T-helper 17 cell (primary cell): ENCODE measurements around the gene FGF9. TPM values are rescaled to one million over a fixed set of nuclear protein-coding genes. Genes with fewer than 3 reads are reported as not detected.

ENCODE experiments used
- ATAC-seq: fragments of 150-1000 bp; cut with Tn5 transposase; 2 replicates; pipeline ENCODE4 v1.10.0; 2021; ENCODE audit warnings: mild to moderate bottlenecking, moderate library complexity
- DNase-seq, 3 donors: peaks; one replicate each; pipeline versions ENCODE4 v3.0.0 to v3.0.0-alpha.2; 2020 to 2021
- H3K9me3 ChIP-seq: one replicate; pipeline ENCODE4 v1.7.0; 2013; ENCODE audit warnings: low read length, mild to moderate bottlenecking; ENCODE audit not compliant: control insufficient read depth, poor library complexity, severe bottlenecking
- H3K27ac Mint-ChIP-seq: one replicate; pipeline ENCODE4 v1.8.0; 2022; ENCODE audit warnings: mild to moderate bottlenecking, moderate library complexity, mixed read lengths
- H3K27me3 Mint-ChIP-seq: one replicate; pipeline ENCODE4 v1.8.0; 2022; ENCODE audit warnings: mixed read lengths
- H3K36me3 Mint-ChIP-seq: one replicate; pipeline ENCODE4 v1.8.0; 2022; ENCODE audit warnings: low read depth, mixed read lengths
- H3K4me1 Mint-ChIP-seq: one replicate; pipeline ENCODE4 v1.8.0; 2022; ENCODE audit warnings: mild to moderate bottlenecking, mixed read lengths
- H3K4me3 Mint-ChIP-seq: one replicate; pipeline ENCODE4 v1.8.0; 2022; ENCODE audit warnings: mild to moderate bottlenecking, moderate library complexity, mixed read lengths
- total RNA-seq, 4 donors: library from RNA in 2 of 4; stranded (reverse) in 2 of 4; gene quantifications; one replicate each; pipeline ENCODE4 v1.2.3 and lab custom pipeline; 2022 to 2026

FGF9 gene
- 1 to 10 TPM; 1.1 to 2.1 TPM for total RNA-seq
- total RNA-seq (lab: John Stamatoyannopoulos, UW), result 2.9 to 3.5 reads per million in 2 donors

DNA sequence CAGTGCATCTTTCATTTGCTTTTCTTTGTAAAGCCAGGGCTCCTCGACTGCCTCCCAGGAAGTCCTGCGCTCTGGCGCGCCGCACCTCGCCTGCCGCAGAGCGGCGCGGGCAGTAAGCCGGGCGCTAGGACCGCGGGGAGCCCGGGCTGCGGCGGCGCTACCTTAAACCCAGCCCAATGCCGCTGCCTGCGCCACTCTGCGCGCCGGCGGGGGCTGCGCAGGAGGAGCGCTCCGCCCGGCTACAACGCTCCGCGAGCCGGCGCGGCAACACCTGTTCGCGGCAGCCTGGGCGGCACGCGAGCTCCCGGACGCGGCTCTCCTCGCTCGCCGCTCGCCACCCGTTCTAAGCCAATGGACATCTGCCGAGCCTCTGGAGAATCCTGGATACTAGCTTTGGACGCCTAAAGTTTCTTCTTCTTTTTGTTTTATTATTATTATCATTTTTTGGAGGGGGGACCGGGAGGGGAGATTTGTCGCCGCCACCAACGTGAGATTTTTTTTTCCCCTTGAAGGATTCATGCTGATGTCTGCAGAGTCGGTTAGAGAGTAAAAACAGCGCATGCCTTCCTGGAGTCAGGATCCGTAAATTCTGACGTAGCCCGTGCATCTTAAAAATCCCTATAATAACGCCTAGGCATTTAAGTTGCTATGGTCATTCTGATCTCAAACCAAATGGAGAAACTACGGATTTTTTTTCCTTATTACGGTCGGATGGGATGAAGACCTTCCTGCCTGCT, at the start of gene FGF9:
FGF9 (plus strand) TSS at position 191 of the 737 bp plus-strand sequence. CDS start 840 bp downstream, outside the sequence.
- Mint-ChIP-seq H3K4me1 (peaks cover 35% of the 10 kb centered on the region), H3K4me3 (peak within 1 kb of the TSS; percentile 96), H3K27ac (peak within 1 kb of the TSS; percentile 86), H3K36me3 (peaks cover 2% of the 10 kb centered on the region), H3K27me3 (peaks cover 13% of the 10 kb centered on the region)
- DNase-seq (peak; percentile 76 to 78 (median 76)), ATAC-seq (peak; percentile 81)
- H3K9me3 ChIP-seq, result no peaks in the 10 kb centered on the region

DNA sequence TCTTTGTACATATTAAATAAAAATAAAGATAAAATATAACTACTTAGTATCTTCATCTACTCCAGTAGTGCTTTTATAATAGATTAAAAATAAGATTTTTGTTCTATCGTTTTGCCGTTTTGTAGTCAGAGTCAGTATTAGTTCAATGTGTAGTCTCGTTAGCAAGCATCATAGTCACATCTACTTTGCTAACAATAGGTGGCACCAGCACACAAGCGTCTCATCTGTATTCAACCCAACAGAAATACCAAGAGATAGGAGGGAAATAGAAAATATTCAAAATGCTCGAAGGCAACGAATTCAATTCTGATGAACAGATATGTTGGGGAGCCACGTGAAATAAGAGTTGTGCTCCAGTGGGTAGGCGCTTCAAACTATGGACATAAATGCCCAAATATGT, 45.5 kb upstream of the FGF9 start:
- Mint-ChIP-seq H3K27ac (no peak overlapping the region), H3K27me3 (peaks cover 29% of the 10 kb centered on the region), H3K4me3 (no peak overlapping the region), H3K36me3 (peaks cover 6% of the 10 kb centered on the region), H3K4me1 (peaks cover 4% of the 10 kb centered on the region)
- ATAC-seq, result peak; percentile 57
- DNase-seq, result no peak
- H3K9me3 ChIP-seq, result no peaks in the 10 kb centered on the region

DNA sequence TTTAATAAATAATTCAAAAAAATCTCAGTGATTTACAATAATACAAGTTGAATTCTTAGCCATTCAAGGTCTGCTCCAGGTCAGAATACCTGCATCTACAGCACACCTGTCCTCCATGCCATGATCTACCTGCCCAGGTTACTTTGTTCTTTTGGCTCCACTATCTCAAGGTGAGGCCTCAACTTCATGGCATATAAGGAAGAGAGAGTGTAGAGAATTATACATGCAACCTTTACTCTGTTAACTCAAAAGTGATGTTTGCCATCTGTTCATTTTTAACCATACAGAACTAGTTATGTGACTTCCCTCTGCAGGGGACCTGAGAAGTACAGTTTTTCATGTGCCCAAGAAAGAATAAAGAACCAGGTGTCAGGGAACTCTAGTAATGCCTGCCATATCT, 38.7 kb upstream of the FGF9 start:
- no peak overlapping the region for H3K27ac Mint-ChIP-seq

DNA sequence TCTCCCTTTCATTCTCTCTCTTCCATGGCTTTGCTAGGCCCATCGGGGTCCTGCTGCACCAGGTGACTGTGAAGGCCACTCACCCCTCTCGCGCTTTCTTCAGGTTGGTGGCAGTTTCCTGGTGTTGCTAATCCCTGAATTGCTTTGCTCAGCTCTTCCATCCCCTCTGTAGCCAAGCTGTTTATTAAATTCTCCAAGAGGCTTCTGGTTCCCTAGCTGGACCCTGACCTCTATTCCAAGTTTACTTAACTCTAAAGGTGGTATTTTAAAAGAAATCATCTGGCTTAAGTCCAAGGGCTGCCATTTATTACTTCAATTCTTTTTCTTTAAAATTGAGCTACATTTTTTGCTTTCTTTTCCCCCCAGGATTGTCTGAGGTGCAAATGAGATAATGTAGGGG, 34.2 kb upstream of the FGF9 start:
- Mint-ChIP-seq H3K36me3 (no peaks in the 10 kb centered on the region), H3K4me3 (no peak overlapping the region), H3K27ac (no peak overlapping the region), H3K27me3 (peaks cover 24% of the 10 kb centered on the region), H3K4me1 (peaks cover 3% of the 10 kb centered on the region)
- ATAC-seq, result no peak
- H3K9me3 ChIP-seq, result no peaks in the 10 kb centered on the region
- DNase-seq, result no peak

More for the DNA sequence above, 38.7 kb upstream of the FGF9 start:
- Mint-ChIP-seq H3K27me3 (peaks cover 21% of the 10 kb centered on the region), H3K4me1 (no peaks in the 10 kb centered on the region), H3K36me3 (no peaks in the 10 kb centered on the region), H3K4me3 (no peak overlapping the region)
- no peak for ATAC-seq
- no peak for DNase-seq
- no peaks in the 10 kb centered on the region for H3K9me3 ChIP-seq

DNA sequence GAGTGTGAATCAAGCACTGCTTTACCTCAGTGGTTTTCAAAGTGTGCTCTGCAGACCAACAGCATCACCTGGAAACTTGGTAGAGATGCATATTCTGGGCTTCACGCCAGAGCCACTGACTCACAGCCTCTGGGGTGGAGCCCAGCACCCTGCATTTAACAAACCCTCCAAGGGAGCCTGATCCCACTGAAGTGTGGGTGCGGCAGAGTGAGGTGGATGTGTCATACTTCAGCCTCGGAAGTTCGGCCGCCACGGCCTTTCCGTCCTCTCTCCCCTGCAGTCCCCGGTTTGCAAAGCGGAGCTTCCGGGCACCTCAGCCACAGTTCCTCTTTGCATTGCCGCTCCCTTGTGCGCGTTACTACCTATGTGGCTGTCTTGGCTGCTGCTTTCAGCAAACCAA, 33.6 kb upstream of the FGF9 start:
- H3K27me3 Mint-ChIP-seq, result peaks cover 24% of the 10 kb centered on the region
- no peaks in the 10 kb centered on the region for H3K9me3 ChIP-seq
- ATAC-seq, result peak; percentile 33
- H3K36me3 Mint-ChIP-seq, result no peaks in the 10 kb centered on the region
- no peak for DNase-seq
- H3K27ac Mint-ChIP-seq, result no peak overlapping the region
- H3K4me3 Mint-ChIP-seq, result no peak overlapping the region
- peaks cover 3% of the 10 kb centered on the region for H3K4me1 Mint-ChIP-seq

DNA sequence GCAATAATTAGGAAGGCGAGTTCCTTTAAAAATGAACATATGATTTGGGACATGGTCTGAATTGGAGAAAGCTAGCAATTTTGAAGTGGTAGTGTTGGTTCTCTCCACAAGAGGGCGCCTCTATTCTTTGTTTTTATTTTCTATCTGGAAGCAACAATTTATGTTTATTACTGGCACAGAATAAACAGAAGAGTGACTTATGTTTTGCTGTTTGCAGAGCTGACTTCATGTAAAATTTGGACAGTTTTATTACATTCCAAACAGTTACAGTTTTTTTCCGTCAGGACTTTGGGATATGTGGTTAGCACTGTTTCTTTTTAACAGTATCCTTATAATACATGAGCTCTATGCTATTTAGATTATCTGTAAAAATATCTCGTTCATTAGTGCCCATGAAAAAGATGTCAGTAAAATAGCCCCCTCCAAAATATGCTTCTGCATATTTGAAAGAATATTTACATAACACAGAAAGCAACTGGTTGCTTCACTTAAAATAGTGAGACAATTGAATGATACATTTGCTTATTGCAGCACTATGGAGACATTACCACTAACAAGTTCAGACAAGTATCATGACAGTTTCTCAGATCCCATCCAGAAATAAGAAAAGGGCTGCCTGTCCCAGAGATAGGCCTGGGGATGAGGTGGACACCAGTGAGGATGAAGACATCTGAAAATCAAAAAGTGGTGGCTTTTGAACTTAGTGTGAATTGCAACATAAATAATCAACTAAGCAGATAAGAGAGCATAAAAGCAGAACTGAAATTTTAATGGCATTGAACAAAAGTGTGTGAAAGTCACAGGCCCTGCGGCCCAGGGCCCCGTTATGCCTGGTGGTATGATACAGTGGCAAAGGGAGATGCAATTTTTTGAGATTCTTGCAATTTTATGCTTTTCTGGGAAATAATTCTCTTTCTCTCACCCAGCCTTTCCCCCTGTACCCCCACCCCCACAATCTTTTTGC, 32.3 kb upstream of the FGF9 start:
- Mint-ChIP-seq H3K4me1 (peaks cover 3% of the 10 kb centered on the region), H3K4me3 (no peak overlapping the region), H3K27me3 (peaks cover 24% of the 10 kb centered on the region), H3K27ac (no peak overlapping the region), H3K36me3 (no peaks in the 10 kb centered on the region)
- ATAC-seq (no peak), DNase-seq (no peak)
- H3K9me3 ChIP-seq, result no peaks in the 10 kb centered on the region

DNA sequence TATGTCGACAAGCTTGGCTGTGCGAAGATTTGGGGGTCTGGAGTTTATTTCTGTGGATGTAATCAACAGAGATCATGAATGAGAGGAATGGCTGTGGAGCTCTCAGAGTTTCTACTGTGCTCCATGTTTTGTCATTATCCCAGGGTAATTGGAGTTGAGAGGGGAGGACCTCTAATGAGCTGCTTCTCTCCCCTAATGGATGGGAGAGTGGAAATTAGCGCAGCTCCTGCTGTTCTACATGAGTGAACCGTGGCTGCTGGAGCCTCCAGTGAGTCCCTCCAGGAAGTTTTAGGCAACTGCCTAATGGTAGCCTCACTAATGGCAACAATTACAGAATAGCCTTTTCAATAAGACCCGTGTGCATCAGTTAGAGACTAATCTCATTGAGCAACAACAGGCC, 31.3 kb upstream of the FGF9 start:
- Mint-ChIP-seq H3K4me1 (peaks cover 3% of the 10 kb centered on the region), H3K27me3 (peaks cover 24% of the 10 kb centered on the region), H3K4me3 (no peak overlapping the region), H3K36me3 (no peaks in the 10 kb centered on the region), H3K27ac (no peak overlapping the region)
- no peaks in the 10 kb centered on the region for H3K9me3 ChIP-seq
- ATAC-seq (no peak), DNase-seq (no peak)

DNA sequence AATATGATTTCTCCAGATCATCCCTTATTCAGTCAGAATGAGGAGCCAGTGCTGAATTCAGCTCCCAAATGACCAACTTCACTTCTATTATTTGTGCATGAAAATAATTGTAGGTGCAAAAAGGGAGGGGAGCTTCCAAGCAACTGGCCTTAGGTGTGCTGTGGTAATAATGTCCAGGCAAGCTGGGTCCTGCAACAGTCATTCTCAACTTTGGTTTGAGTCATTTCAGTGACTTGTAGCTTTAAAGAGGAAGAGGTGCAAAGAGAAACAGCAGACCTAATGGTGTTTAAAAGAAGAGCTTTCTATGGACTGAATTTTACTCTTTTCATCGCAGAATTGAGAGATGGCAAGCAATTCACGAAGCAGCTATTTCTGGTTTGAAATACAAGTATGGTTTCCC, 29.2 kb upstream of the FGF9 start:
- Mint-ChIP-seq H3K4me1 (peaks cover 3% of the 10 kb centered on the region), H3K27me3 (peaks cover 14% of the 10 kb centered on the region), H3K4me3 (no peak overlapping the region), H3K36me3 (no peaks in the 10 kb centered on the region), H3K27ac (no peak overlapping the region)
- DNase-seq, result no peak
- no peak for ATAC-seq
- H3K9me3 ChIP-seq, result no peaks in the 10 kb centered on the region

DNA sequence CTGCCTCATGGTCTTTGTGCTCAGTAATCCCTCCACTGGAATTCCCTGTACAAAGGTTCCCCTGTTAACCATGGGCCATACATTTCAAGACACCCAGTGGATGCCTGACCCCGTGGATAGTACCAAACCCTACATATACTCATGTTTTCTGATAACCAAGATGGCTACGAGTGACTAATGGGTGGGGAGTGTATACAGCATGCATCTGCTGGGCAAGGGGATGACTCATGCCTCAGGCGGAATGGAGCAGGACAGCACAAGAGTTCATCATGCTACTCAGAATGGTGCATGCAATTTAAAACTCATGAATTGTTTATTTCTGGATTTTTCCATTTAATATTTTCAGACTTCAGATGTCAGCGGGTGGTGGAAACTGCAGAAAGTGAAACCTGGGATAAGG, 13.3 kb upstream of the FGF9 start:
- Mint-ChIP-seq H3K27me3 (peaks cover 24% of the 10 kb centered on the region), H3K4me1 (no peaks in the 10 kb centered on the region), H3K4me3 (no peak overlapping the region), H3K27ac (no peak overlapping the region), H3K36me3 (peaks cover 2% of the 10 kb centered on the region)
- H3K9me3 ChIP-seq, result no peaks in the 10 kb centered on the region
- no peak for DNase-seq
- ATAC-seq, result no peak

DNA sequence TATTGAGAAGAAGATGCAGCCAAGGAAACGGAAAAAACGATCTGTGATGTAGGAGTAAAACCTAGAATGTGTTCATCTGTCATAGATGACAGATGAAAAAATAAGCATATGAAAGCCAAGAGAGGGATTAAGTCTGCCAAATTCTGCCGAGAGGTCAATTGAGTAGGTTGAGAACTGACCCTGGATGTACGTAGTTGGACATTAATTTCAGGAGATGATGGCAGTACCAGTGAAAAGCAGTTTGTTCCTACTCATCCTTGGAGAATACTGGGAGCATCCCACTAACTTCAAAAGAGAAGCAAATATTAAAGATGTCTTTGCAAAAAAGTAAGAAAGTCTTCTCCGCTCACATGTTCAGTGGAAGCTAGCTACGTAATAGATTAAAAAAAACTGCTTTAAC, 11.8 kb upstream of the FGF9 start:
- no peaks in the 10 kb centered on the region for H3K4me1 Mint-ChIP-seq
- peaks cover 2% of the 10 kb centered on the region for H3K36me3 Mint-ChIP-seq
- DNase-seq (no peak), ATAC-seq (no peak)
- no peak overlapping the region for H3K27ac Mint-ChIP-seq
- peaks cover 22% of the 10 kb centered on the region for H3K27me3 Mint-ChIP-seq
- no peaks in the 10 kb centered on the region for H3K9me3 ChIP-seq
- H3K4me3 Mint-ChIP-seq, result no peak overlapping the region

DNA sequence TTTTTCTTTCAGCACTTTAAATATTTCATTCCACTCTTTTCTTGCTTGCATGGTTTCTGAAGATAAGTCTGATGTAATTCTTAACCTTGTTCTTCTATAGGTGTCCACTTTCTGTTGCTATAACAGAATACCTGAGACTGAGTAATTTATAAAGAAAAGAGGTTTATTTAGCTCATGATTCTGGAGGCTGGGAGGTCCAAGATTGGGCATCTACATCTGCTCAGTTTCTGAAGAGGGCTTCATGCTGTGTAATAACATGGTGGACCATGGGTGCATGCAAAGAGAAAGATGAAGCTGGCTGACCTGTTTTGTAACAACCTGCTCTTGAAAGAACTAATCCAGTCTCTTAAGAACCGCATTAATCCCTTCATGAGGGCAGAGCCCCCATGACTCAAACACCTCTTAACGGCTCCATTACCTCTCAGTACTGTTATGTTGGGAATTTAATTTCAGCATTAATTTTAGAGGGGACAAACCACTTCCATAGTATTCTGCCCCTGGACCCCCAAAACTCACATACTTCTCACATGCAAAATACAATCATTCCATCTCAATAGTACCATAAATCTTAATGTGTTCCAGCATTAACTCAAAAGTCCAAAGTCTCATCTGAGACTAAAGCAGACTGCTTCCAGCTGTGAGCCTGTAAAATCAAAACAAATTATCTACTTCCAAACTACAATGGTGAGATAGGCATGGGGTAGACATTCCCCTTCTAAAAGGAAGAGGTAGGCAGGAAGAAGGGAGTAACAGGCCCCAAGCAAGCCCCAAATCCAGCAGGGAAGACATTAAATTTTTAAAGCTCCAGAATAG, 9.6 kb upstream of the FGF9 start:
- no peaks in the 10 kb centered on the region for H3K4me1 Mint-ChIP-seq
- H3K27ac Mint-ChIP-seq, result no peak overlapping the region
- no peak overlapping the region for H3K4me3 Mint-ChIP-seq
- H3K9me3 ChIP-seq, result no peaks in the 10 kb centered on the region
- H3K36me3 Mint-ChIP-seq, result peaks cover 2% of the 10 kb centered on the region
- DNase-seq, result no peak
- ATAC-seq, result no peak
- peaks cover 22% of the 10 kb centered on the region for H3K27me3 Mint-ChIP-seq

DNA sequence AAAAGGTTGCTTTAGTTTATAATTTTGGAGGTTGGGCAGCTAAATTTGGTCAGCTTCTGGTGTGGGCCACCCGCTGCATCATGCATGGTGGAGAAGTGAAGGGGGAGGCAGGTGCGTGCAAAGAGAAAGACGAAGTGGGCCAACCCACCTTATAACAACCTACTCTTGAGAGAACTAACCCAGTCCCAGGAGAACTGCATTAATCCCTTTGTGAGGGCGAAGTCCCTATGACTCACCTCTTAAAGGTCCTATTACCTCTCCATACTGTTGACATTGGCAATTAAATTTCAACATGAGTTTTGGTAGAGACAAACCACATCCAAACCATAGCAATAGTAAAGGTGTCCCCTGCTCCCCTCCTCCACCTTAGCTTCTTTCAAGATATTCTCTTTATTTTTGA, 7.7 kb upstream of the FGF9 start:
- DNase-seq (no peak), ATAC-seq (no peak)
- H3K36me3 Mint-ChIP-seq, result peaks cover 4% of the 10 kb centered on the region
- peaks cover 28% of the 10 kb centered on the region for H3K27me3 Mint-ChIP-seq
- H3K27ac Mint-ChIP-seq, result no peak overlapping the region
- no peaks in the 10 kb centered on the region for H3K9me3 ChIP-seq
- H3K4me3 Mint-ChIP-seq, result no peak overlapping the region
- no peaks in the 10 kb centered on the region for H3K4me1 Mint-ChIP-seq
